Central memory CD8-positive, alpha-beta T cell (primary cell): ENCODE measurements around the gene STX11.

Experiments used
- ATAC-seq: fragments of 150-1000 bp; cut with Tn5 transposase; replicated peaks from 2 replicates; pipeline ENCODE4 v1.10.0; 2022; ENCODE audit warnings: mild to moderate bottlenecking, moderate FRiP score, moderate number of reproducible peaks; ENCODE audit not compliant: poor library complexity, severe bottlenecking; ENCODE audit errors: extremely low read depth
- DNase-seq, 2 donors: peaks; one replicate each; pipeline ENCODE4 v3.0.0; 2021; ENCODE audit warnings: low spot score in 2 of 2
- H3K27ac Mint-ChIP-seq: one replicate; pipeline ENCODE4 v1.8.0; 2022; ENCODE audit warnings: low read depth, mild to moderate bottlenecking, moderate library complexity, mixed read lengths
- H3K27me3 Mint-ChIP-seq: one replicate; pipeline ENCODE4 v1.8.0; 2022; ENCODE audit warnings: mixed read lengths
- H3K36me3 Mint-ChIP-seq: one replicate; pipeline ENCODE4 v1.8.0; 2022; ENCODE audit warnings: mild to moderate bottlenecking, moderate library complexity, mixed read lengths; ENCODE audit not compliant: insufficient read depth
- H3K4me1 Mint-ChIP-seq: one replicate; pipeline ENCODE4 v1.8.0; 2022; ENCODE audit warnings: mixed read lengths
- H3K4me3 Mint-ChIP-seq: one replicate; pipeline ENCODE4 v1.8.0; 2022; ENCODE audit warnings: mild to moderate bottlenecking, moderate library complexity, mixed read lengths
- H3K9me3 Mint-ChIP-seq: one replicate; pipeline ENCODE4 v1.8.0; 2022; ENCODE audit warnings: mixed read lengths

The STX11 gene

GRCh38 chr6:144149894-144150709 is at the start of gene STX11:
TSS of gene STX11 (plus strand) at chr6:144150517. CDS start at chr6:144186628, 36,111 bp downstream.
- Mint-ChIP-seq H3K27me3 (no peaks in the 10 kb centered on the region), H3K36me3 (peaks cover 14% of the 10 kb centered on the region), H3K4me1 (peaks cover 44% of the 10 kb centered on the region), H3K27ac (peak within 1 kb of the TSS; percentile 95), H3K9me3 (no peaks in the 10 kb centered on the region), H3K4me3 (peak within 1 kb of the TSS; percentile 87)
- DNase-seq = peak; percentile 35
- ATAC-seq = peak; percentile 38

GRCh38 chr6:144103026-144103563 is 47.2 kb upstream of the STX11 start:
- Mint-ChIP-seq H3K4me3 (no peak overlapping the region), H3K36me3 (no peaks in the 10 kb centered on the region), H3K9me3 (no peaks in the 10 kb centered on the region), H3K27ac (no peak overlapping the region), H3K4me1 (peaks cover 5% of the 10 kb centered on the region), H3K27me3 (no peaks in the 10 kb centered on the region)
- DNase-seq (no peak), ATAC-seq (no peak)

DNA sequence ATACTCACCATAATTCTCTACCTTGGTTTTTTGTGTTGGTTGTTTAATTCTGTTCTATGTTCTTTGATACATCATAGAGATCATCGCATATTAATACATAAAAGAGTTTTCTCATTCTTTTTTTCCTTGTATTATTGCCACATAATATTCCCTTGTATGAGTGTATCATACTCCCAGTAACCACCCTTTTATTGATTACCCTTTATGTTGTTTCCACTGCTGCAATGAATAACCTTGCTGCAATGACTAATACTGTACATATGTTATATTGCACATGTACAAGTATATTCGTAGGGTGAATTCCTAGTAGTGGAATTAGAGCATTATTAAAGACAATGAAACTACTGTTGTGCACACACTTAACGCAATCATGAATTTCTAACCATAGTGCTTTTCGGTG is 45.8 kb upstream of the STX11 start:
- no peak for ATAC-seq
- Mint-ChIP-seq H3K27me3 (no peaks in the 10 kb centered on the region), H3K4me3 (no peak overlapping the region), H3K4me1 (peaks cover 5% of the 10 kb centered on the region), H3K27ac (no peak overlapping the region), H3K9me3 (no peaks in the 10 kb centered on the region), H3K36me3 (no peaks in the 10 kb centered on the region)
- no peak for DNase-seq

- no peak overlapping the region for H3K4me3 Mint-ChIP-seq
- H3K36me3 Mint-ChIP-seq = no peaks in the 10 kb centered on the region
- no peaks in the 10 kb centered on the region for H3K9me3 Mint-ChIP-seq
- ATAC-seq = peak; percentile 80
- peak overlapping the region; percentile 76 for H3K27ac Mint-ChIP-seq
- H3K27me3 Mint-ChIP-seq = no peaks in the 10 kb centered on the region
- peak in 1 of 2 donors; percentile 45 for DNase-seq
- H3K4me1 Mint-ChIP-seq = peaks cover 5% of the 10 kb centered on the region
Measured at GRCh38 chr6:144104898-144105487, 45.3 kb upstream of the STX11 start.

DNA sequence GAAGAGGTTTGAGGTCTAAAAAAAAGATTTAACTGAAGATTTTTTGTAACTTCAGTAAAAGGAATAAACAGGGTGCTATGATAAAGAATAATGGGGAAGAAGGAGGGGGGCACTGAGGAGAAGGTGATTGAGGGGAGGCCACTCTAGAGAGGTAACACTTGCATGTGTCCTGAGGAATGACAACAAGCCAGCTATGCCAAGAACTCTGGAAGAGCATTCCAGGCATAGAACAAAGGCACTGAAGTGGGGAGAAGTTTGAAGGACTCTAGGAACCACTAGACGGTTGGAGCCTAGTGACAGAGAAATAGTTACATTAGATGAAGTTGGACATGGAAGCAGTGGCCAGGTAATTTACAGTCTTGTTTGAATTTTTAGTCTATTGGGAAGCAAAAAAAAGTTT is 44.1 kb upstream of the STX11 start:
- no peaks in the 10 kb centered on the region for H3K9me3 Mint-ChIP-seq
- H3K4me3 Mint-ChIP-seq = no peak overlapping the region
- H3K27ac Mint-ChIP-seq = no peak overlapping the region
- H3K36me3 Mint-ChIP-seq = no peaks in the 10 kb centered on the region
- DNase-seq = no peak
- peaks cover 5% of the 10 kb centered on the region for H3K4me1 Mint-ChIP-seq
- no peaks in the 10 kb centered on the region for H3K27me3 Mint-ChIP-seq
- ATAC-seq = no peak

DNA sequence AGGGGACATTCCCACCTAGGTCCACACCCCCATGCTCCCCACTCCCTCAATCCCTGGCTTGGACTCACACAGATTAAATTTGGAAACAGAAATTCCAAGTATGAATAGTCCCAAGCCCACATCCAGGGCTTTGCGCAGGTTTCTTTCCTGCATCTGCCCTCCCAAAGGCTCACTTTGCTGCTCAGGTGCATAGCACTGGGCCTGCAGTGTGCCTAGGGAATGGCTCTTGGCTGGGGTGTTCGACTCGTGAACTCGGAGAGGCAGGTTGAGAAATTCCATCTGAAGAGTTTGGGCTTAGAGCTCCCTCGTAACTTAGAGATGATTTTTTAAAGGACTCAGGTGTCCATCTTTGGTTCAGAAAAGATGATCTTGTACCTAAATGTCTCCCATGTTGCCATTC is 40.1 kb upstream of the STX11 start:
- Mint-ChIP-seq H3K36me3 (peaks cover 2% of the 10 kb centered on the region), H3K27me3 (no peaks in the 10 kb centered on the region), H3K9me3 (no peaks in the 10 kb centered on the region), H3K4me1 (peaks cover under 1% of the 10 kb centered on the region), H3K27ac (no peak overlapping the region), H3K4me3 (no peak overlapping the region)
- ATAC-seq (no peak), DNase-seq (no peak)

DNA sequence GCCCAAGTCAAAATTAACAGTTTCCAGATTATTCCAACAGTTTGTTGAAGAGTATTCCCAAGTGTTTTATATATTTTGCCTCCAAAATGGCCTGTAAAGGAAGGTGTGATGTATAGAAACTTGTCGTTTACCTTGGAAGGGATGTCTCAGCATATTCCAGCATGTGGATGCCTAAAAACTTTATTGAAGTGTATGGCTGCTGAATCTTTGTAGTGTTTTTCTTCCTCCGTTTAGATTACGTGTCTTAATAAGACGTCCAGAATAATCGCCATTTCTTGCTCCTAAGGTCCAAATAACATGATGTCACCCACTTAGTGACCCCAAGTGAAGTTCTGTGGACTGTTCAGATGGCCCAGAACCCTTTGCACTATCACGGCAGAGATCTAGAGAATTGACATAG is 37.0 kb upstream of the STX11 start:
- Mint-ChIP-seq H3K36me3 (peaks cover 2% of the 10 kb centered on the region), H3K27ac (no peak overlapping the region), H3K4me3 (no peak overlapping the region), H3K4me1 (no peaks in the 10 kb centered on the region), H3K9me3 (no peaks in the 10 kb centered on the region), H3K27me3 (no peaks in the 10 kb centered on the region)
- ATAC-seq = no peak
- no peak for DNase-seq

DNA sequence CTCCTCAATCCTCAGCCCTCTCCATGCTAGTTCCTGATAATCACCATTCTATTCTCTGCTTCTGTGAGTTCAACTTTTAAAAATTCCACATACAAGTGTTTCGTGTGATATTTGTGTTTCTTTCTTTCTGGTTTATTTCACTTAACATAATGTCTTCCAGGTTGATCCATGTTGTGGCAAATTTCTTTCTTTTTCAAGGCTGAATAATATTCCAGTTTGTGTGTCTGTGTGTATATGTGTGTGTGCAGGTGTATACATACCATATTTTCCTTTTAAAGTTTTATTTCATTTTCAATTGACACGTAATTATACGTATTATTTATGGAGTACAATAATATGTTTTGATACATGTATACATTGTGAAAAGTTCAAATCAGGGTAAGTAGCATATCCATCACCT is 35.1 kb upstream of the STX11 start:
- peaks cover 2% of the 10 kb centered on the region for H3K36me3 Mint-ChIP-seq
- no peaks in the 10 kb centered on the region for H3K4me1 Mint-ChIP-seq
- DNase-seq (no peak), ATAC-seq (no peak)
- H3K9me3 Mint-ChIP-seq = no peaks in the 10 kb centered on the region
- no peaks in the 10 kb centered on the region for H3K27me3 Mint-ChIP-seq
- no peak overlapping the region for H3K27ac Mint-ChIP-seq
- H3K4me3 Mint-ChIP-seq = no peak overlapping the region

GRCh38 chr6:144119376-144119775 is 30.9 kb upstream of the STX11 start:
- no peak for DNase-seq
- H3K4me1 Mint-ChIP-seq = peaks cover 6% of the 10 kb centered on the region
- no peak overlapping the region for H3K4me3 Mint-ChIP-seq
- H3K27me3 Mint-ChIP-seq = no peaks in the 10 kb centered on the region
- no peak for ATAC-seq
- H3K9me3 Mint-ChIP-seq = no peaks in the 10 kb centered on the region
- H3K36me3 Mint-ChIP-seq = no peaks in the 10 kb centered on the region
- no peak overlapping the region for H3K27ac Mint-ChIP-seq

- Mint-ChIP-seq H3K27me3 (no peaks in the 10 kb centered on the region), H3K4me1 (peaks cover 6% of the 10 kb centered on the region), H3K36me3 (no peaks in the 10 kb centered on the region), H3K4me3 (no peak overlapping the region), H3K27ac (peak overlapping the region; percentile 45), H3K9me3 (no peaks in the 10 kb centered on the region)
- no peak for DNase-seq
- ATAC-seq = no peak
Measured at GRCh38 chr6:144122861-144123260, 27.5 kb upstream of the STX11 start.

DNA sequence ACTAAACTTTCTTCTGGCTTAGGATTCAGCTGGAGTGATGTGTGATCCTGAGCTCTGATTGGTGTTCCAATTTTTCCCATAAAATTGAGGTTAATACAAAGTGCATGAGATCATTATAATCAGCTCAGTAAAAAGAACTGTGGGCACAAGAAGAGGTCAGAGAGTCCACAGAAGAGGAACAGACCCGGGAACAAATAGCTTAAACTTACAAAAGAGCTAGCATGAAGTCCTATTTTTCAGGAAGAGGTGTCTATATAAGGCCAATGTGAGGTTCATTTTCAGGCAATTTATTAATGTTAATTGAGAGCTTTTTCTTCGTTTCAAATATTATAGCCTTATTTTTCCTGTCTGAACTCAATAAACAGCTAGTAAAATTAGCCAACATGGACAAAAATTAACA is 26.9 kb upstream of the STX11 start:
- Mint-ChIP-seq H3K4me3 (no peak overlapping the region), H3K27ac (peak overlapping the region; percentile 45), H3K9me3 (no peaks in the 10 kb centered on the region), H3K4me1 (peaks cover 6% of the 10 kb centered on the region), H3K27me3 (no peaks in the 10 kb centered on the region), H3K36me3 (no peaks in the 10 kb centered on the region)
- ATAC-seq (no peak), DNase-seq (no peak)

DNA sequence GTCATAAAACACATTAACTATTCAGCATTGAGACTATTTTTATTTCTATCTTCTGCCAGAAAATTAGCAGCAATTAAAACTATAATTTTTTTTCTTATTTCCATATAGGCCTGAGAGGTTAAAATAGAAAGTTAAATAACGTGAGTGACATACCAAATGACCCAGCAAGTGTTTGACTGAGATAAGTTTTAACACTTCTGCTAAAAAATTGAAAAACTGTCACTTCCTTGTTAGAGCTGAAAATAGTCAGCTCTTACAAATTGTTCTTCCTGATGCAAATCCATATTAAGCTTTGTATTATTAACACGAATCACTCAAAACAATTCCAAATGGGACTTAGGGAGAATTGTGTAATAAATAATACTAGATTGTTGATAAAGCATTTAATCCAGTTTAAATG is 26.5 kb upstream of the STX11 start:
- peaks cover 6% of the 10 kb centered on the region for H3K4me1 Mint-ChIP-seq
- no peaks in the 10 kb centered on the region for H3K9me3 Mint-ChIP-seq
- ATAC-seq (no peak), DNase-seq (no peak)
- peak overlapping the region; percentile 45 for H3K27ac Mint-ChIP-seq
- no peaks in the 10 kb centered on the region for H3K27me3 Mint-ChIP-seq
- H3K4me3 Mint-ChIP-seq = no peak overlapping the region
- H3K36me3 Mint-ChIP-seq = no peaks in the 10 kb centered on the region

DNA sequence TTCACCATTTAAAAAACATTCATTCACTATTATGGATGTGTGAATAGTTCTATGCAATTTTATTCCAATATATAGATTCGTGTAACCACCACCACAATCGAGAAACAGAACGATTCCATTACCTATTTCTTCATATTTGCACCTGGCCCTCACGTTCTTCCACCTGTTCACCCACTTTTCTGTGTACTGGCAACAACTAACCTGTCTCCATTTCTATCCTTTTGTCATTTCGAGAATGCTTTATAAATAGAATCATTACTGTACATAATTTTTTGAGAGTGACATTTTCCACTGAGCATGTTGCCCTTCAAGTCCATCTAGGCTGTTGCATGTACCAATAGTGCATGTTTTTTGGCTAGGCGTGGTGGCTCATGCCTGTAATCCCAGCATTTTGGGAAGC is 23.2 kb upstream of the STX11 start:
- no peak for ATAC-seq
- no peak overlapping the region for H3K4me3 Mint-ChIP-seq
- H3K9me3 Mint-ChIP-seq = no peaks in the 10 kb centered on the region

More for the DNA sequence above, 23.2 kb upstream of the STX11 start:
- H3K27ac Mint-ChIP-seq = no peak overlapping the region
- H3K4me1 Mint-ChIP-seq = peaks cover 17% of the 10 kb centered on the region
- H3K27me3 Mint-ChIP-seq = no peaks in the 10 kb centered on the region
- DNase-seq = no peak
- H3K36me3 Mint-ChIP-seq = no peaks in the 10 kb centered on the region
